Effector CD4-positive, alpha-beta T cell (primary cell): ENCODE results near the gene PSMD3.
A peak's percentile ranks its signal among the peaks of the same experiment; 100 is the strongest.

Experiments used
- DNase-seq: peaks from one replicate; pipeline ENCODE4 v3.0.0-alpha.2; 2020

Gene PSMD3

GRCh38 chr17:40022961-40023541 lies 42.4 kb downstream of the PSMD3 start:
- DNase-seq = no peak

GRCh38 chr17:40023590-40024292 lies 43.1 kb downstream of the PSMD3 start:
- no peak for DNase-seq

GRCh38 chr17:40024901-40025300 lies 44.3 kb downstream of the PSMD3 start:
- no peak for DNase-seq

DNA sequence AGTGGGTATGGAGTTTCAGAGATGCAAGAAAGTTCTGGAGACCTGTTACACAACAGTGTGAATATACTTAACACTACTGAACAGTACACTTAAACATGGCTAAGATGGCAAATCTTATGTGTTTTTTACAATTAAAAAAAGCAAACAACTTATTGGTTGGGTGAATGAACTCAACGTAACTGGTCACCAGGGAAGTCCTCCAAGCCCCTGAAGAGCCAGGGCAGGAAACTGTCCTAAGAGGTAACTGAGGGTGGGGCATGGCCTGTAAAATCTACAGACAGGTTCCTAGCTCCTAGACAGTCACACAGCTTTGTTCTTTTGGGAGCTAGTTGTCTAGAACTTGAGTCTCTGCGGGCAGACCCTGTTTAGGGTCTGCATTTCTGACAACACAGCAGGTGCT lies 45.0 kb downstream of the PSMD3 start:
- DNase-seq = no peak

DNA sequence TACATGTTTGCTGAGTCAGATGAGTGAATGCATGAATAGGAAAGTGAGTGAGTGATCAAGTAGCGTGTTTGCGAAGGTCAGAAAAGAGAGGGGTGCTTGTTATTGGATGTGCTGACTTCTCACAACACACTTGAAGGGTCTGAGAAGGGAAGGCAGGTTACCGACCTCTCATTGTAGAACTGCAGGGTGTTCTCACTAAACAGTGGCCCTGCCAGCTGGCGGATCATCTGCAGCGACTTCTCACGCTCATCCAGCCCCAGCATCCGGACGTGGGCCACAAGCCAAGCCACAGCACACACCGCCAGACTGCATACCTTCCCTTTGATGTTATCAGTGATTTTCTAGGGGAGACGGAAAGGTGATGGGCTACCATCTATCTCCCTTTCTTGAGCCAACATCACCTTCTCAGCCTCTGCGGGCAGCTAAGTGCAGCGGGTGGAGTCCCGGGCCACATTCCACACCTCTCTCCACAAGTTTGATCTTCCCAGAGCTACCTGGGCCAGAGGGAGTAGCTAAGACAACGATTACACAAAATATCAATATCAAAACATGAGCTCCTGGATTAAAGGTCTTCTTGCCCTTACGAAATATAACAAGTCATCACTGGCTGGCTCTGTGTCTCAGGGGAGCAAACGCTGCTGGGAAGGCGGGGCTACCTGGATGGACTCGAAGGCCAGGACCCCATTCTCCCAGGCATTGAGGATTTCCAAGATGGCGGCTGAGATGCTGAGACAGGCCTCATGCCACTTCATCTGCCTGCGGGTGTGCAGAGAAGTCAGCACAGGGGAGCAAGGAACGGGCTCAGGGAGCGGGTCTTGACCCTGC lies 45.6 kb downstream of the PSMD3 start:
- no peak for DNase-seq

DNA sequence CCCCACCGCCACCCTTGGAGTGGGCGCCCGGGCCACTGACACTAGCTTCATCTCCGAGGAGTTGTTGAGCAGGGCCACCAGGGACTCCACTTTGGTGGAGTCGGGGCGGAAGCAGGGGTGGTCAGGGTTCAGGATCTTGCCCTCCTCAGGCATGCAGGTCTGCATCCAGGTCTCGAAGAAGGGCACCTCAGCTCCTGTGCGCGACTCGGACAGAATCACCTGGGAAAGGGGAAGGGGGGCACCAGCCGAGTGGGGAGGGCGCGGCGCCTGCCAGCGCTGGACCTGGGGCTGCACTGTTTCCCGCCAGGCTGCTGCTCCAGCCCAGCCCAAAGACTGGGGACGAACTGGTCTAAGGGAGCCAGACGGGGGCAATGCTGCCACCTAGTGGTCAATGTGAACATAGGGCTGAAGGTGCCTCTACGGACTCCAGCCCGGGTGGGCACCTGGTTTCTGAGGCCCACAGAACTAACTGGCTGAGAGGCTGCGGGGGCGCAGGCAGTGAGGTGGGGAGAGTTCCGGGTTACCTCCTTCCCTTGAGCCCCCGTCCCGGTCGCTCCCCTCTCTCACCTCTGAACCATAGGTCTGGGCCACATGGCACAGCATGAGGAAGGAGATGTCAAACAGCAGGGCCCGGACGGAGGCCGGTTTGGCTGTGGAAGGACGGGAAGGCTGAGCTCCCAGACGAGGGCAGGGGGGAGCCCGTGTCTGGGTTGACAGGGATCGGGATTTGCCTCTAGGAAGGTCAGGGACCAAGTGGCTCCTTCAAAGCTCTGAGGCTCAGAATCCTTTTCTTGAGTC lies 46.4 kb downstream of the PSMD3 start:
- peak; percentile 71 for DNase-seq

- no peak for DNase-seq
Observed at GRCh38 chr17:40027614-40028012, 47.0 kb downstream of the PSMD3 start.

DNA sequence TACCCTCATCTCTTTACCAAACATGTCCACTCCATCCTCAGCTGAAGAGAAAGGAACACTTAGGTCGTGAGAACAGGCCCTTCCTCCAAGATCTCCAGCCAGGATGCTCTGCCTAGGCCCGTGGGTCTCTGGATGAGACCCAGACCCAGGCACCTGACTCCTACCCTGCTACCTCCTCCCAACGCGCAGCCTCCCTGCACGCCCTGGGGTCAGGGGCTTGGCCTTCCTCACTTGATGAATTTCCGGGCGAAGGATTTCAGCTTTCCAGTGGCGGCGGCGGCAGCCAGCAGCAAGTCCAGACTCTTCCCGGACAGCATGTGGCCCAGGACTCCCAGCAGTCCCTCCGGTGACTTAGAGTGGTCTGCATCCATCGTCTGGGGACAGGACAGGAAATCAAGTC lies 48.0 kb downstream of the PSMD3 start:
- DNase-seq = no peak

GRCh38 chr17:40031706-40032105 lies 51.1 kb downstream of the PSMD3 start:
- DNase-seq = no peak

DNA sequence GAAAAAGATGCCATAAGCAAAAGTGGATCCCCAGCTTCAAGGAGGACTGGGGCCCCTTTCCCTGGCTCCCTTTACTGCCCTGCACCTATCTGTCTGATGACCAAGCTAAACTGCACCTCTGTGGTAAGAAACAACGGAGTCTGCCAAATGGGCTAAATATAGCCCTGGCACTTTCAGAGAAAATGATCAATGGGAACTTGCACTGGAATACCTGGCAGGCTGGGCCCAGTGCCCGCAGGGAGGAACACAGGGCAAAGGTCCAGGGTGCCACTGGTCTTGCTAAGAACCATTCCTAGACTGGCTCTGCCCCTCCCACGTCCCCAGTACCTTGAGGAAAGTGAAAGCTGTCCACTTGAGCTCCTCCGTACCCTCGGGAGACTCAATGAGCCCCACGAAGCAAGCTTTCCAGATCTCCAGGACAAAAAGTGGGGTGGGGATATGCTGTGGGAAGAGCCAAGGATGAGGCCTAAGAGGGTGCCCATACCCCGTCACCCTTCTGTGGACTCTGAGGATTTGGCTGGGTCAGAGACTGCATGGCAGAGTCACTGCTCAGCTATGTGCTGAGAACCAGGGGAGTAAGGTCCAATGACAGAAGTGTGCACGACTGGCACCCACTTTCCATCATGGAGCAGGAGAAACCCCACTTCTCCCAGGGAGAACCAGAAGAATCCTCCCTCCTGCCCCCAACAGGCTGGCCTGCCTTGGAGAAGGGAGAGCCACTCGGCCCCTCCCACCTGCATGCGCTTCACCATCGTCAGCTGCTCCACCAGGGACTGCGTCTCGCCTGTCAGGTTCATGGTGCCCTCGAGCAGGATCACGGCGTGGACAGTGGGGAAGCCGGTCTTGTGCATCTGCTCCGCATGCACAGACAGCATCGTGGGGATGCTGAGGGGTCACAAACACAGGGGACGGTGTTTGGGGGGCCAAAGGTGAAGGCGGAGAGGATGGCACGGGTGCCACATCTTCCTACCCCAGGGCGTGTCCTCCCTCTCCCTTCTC lies 52.0 kb downstream of the PSMD3 start:
- DNase-seq = no peak

DNA sequence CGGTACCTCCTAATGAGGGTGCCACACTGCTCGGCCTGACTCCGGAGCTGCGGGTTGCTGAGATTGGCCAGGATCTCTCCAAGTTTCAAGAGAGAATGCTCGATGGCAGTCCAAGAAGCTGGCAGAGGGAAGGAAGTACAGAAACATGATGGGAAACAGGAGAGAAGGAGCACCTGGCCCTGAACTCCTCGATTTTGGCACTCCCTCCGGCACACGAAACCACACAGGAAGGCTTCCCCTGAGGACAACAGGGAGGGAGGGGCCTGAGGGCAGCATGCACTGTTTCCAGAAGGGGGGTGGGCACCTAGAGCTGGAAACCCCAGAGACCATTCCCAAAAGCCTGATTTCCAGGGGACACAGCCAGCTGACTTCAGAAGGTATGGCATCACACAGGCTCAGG lies 52.7 kb downstream of the PSMD3 start:
- DNase-seq = no peak

GRCh38 chr17:40034426-40035161 lies 54.0 kb downstream of the PSMD3 start:
- DNase-seq = no peak

DNA sequence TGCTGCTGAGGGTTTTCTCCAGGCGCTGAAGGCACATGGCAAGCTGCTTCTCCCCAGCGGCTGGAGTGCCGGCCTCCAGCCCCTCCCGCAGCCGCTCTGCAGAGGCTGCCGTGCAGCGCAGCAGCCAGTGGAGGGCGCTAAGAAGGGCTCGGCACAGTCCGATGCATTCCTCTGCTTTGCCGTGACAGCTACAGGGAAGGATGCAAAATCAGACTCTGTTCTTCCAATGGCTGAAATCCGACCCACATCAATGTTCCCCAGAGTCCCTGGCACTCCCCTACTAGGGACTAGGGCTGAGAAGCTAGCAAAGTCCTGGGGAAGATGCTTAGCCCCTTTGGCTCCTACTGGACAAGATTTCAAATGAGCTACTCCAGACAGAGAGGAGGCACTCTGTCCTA lies 54.6 kb downstream of the PSMD3 start:
- no peak for DNase-seq

DNA sequence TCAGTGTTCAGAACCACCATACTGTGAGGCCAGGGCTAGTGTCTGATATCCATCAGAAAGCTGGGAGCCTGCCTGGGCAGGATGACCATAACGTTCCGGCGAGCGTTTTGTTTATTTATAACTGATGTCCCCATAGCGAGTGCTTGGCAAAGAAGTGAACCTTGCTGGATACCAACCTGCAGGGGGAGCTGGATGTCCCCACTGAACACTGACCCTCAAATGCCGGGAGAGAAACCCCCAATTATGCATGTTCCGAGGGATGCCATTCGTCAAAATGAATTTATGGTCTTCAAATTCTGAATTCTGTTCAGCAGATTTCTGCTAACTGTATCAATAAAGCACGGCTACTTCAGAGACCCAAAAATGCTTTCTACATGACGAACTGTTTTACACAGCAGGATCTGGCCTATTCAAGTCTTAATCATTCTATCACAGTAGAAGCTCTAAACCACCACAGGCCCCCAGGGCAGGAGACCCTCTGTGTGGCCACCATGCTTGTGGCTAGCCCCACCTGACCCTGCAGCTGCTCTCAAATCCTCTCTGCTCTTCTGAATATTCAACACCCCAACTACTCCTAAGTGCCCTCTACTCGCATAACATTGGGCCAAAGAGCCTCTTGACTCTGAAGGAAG lies 58.4 kb downstream of the PSMD3 start:
- no peak for DNase-seq

DNA sequence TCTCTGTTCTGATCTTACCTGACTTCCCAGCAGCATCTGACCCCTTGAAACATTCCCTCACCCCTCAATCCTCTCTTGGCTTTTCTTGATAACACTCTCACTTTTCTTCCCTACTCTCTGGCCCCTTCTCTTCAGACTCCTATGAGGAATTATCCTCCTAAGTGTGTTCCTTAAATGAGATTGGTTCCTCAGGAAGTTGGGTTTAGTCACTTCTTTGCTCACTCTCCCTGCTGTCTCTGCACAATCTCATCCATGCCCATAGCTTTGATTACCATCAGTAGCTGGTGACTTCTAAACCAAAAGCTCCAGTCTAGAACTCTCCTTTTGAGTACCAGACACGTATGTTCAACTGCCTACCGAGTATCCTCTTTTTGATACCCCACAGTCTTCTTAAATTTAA lies 60.6 kb downstream of the PSMD3 start:
- no peak for DNase-seq
